Neural crest cell (in vitro differentiated cells): ENCODE measurements around the gene SYT13. TPM values are rescaled to one million over a fixed set of nuclear protein-coding genes. Genes with fewer than 3 reads are reported as not detected.

Experiments used
- DNase-seq: peaks from one replicate; pipeline ENCODE4 v3.0.0; 2021; ENCODE audit warnings: low read depth, mixed read lengths, low spot score
- H3K27ac Mint-ChIP-seq: one replicate; pipeline ENCODE4 v1.8.0; 2021; ENCODE audit warnings: mild to moderate bottlenecking, mixed read lengths; ENCODE audit not compliant: unreplicated experiment
- H3K27me3 Mint-ChIP-seq: 2 replicates; pipeline ENCODE4 v1.8.0; 2021; ENCODE audit warnings: low read depth, mild to moderate bottlenecking, mixed read lengths
- H3K36me3 Mint-ChIP-seq: 2 replicates; pipeline ENCODE4 v1.8.0; 2021; ENCODE audit warnings: low read depth, mild to moderate bottlenecking, mixed read lengths
- H3K4me1 Mint-ChIP-seq: 2 replicates; pipeline ENCODE4 v1.8.0; 2021; ENCODE audit warnings: mixed read lengths
- H3K4me3 Mint-ChIP-seq: one replicate; pipeline ENCODE4 v1.8.0; 2021; ENCODE audit warnings: mild to moderate bottlenecking, mixed read lengths
- H3K9me3 Mint-ChIP-seq: 2 replicates; pipeline ENCODE4 v1.8.0; 2021; ENCODE audit warnings: mixed read lengths
- CTCF ChIP-seq: fragments of 200-600 bp; sonication (generic); conservative IDR thresholded peaks from 2 replicates; pipeline ENCODE4 v1.5.0; 2021; ENCODE audit warnings: antibody characterized with exemption, mild to moderate bottlenecking
- total RNA-seq: library from RNA; stranded (reverse); gene quantifications from 2 replicates; pipeline ENCODE4 v1.2.1, GENCODE V29; 2021

The SYT13 gene
- total RNA-seq, 1 donor from 2014 or later: 1.7 TPM

DNA sequence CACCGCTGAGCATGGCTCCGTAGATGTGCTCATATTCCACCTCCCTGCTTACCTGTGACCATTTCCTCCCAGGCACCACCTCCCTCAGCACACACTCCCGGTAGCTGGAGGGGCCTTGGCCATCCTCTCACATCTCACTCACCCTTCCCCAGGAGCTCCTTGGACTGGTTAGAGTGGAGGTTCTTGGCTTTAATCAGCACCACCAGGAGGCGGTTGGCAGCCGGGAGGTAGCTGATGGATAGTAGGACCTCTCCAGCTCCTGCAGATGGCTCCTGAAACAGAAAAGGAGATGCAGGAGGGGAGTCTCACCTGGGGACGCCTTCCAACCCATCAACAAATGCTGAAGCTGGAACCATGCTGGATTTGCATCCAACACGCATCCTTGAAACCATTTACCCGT lies 39.9 kb downstream of the SYT13 start:
- no peak overlapping the region for H3K27ac Mint-ChIP-seq
- H3K27me3 Mint-ChIP-seq: peaks cover 2% of the 10 kb centered on the region
- no peaks in the 10 kb centered on the region for H3K9me3 Mint-ChIP-seq
- H3K4me3 Mint-ChIP-seq: no peak overlapping the region
- no peaks in the 10 kb centered on the region for H3K36me3 Mint-ChIP-seq
- TF ChIP-seq CTCF: no peak
- peaks cover 5% of the 10 kb centered on the region for H3K4me1 Mint-ChIP-seq
- DNase-seq: no peak

- TF ChIP-seq CTCF: no peak
- no peak for DNase-seq
- peaks cover 5% of the 10 kb centered on the region for H3K4me1 Mint-ChIP-seq
- no peaks in the 10 kb centered on the region for H3K36me3 Mint-ChIP-seq
- no peak overlapping the region for H3K4me3 Mint-ChIP-seq
- H3K9me3 Mint-ChIP-seq: no peaks in the 10 kb centered on the region
- H3K27ac Mint-ChIP-seq: no peak overlapping the region
- peaks cover 2% of the 10 kb centered on the region for H3K27me3 Mint-ChIP-seq
These were observed 40.7 kb downstream of the SYT13 start for GRCh38 chr11:45245218-45246045.

GRCh38 chr11:45243967-45244366 lies 42.2 kb downstream of the SYT13 start:
- peaks cover 5% of the 10 kb centered on the region for H3K4me1 Mint-ChIP-seq
- H3K4me3 Mint-ChIP-seq: no peak overlapping the region
- no peaks in the 10 kb centered on the region for H3K36me3 Mint-ChIP-seq
- H3K9me3 Mint-ChIP-seq: no peaks in the 10 kb centered on the region
- DNase-seq: no peak
- peaks cover 1% of the 10 kb centered on the region for H3K27me3 Mint-ChIP-seq
- no peak overlapping the region for H3K27ac Mint-ChIP-seq
- no peak for TF ChIP-seq CTCF

DNA sequence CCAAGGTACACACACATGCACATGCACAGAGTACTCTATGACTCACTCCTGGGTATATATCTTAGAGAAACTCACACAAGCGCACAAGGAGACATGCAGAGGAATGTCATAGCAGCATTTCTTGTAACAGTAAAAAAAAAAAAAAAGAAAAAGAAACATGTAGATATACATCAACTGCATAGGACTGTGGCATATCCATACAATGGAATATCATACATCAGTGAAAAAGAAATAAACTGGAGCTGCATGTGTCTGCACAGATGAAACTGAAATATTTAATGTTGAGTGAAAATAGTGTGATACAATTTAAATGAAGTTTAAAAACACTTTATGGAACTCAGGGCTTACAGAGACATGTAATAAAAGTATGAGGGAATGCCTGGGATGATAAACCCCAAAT lies 46.4 kb downstream of the SYT13 start:
- H3K4me1 Mint-ChIP-seq: no peaks in the 10 kb centered on the region
- no peak for TF ChIP-seq CTCF
- no peak overlapping the region for H3K27ac Mint-ChIP-seq
- H3K4me3 Mint-ChIP-seq: no peak overlapping the region
- H3K36me3 Mint-ChIP-seq: no peaks in the 10 kb centered on the region
- H3K27me3 Mint-ChIP-seq: peaks cover 35% of the 10 kb centered on the region
- no peak for DNase-seq
- no peaks in the 10 kb centered on the region for H3K9me3 Mint-ChIP-seq

DNA sequence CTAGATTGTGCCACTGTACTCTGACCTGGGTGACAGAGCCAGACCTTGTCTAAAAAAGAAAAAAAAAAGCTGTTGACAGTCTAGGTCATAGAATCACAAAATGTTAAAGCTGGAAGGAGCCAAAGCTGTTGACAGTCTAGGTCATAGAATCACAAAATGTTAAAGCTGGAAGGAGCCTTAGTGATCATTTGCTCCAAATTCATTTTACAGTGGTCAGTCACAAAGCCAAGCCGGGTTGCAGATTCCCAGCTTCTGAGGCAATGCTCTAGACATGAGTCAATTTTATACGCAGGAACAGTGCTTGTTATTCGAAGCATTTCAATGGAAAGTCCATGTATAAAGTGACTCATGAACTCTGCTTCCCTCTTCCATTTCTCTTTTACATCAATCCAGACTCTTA lies 47.4 kb downstream of the SYT13 start:
- no peaks in the 10 kb centered on the region for H3K9me3 Mint-ChIP-seq
- H3K4me3 Mint-ChIP-seq: no peak overlapping the region
- DNase-seq: no peak
- H3K27me3 Mint-ChIP-seq: peaks cover 35% of the 10 kb centered on the region
- H3K27ac Mint-ChIP-seq: no peak overlapping the region
- TF ChIP-seq CTCF: no peak
- no peaks in the 10 kb centered on the region for H3K4me1 Mint-ChIP-seq
- H3K36me3 Mint-ChIP-seq: no peaks in the 10 kb centered on the region
